ENCODE results near the gene VAV2. TPM values are rescaled to one million over a fixed set of nuclear protein-coding genes. Genes with fewer than 3 reads are reported as not detected.

Gene VAV2
- total RNA-seq, 1 donor from 2014 or later: 12.7 TPM

DNA sequence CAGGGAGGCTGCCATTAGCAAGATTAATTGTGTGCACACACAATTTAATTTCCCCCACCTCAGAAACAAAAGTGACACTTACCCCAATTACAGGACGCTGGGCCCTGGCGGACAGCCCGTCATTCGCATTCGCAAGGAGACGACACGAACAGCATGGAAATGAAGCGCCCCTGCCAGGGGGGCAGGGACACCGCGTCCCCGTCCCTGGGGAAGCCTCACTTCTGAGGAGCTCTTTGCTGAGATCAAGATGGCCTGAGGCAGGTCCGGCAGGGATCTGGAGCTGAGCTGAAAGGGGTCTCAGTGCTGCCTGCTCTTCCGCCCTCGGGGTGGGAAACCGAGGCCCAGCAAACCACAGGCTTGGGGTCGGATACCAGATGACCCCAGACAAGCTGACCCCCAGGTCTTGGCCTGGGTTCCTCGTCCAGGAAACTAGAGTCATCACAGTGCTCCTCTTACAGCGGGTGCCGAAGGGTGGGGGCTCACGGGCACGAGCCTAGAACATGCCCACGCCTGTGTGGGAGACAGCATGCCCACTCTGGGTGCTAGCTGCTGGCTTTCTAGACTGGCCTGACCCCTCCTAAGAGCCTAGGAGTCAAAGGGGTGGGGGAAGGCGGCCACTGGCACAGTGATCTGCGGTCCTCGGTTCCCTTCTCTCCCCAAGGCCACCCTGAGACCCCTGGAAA, 103.2 kb downstream of the VAV2 start:
- no peak for DNase-seq (ENCODE audit: low spot score in 2 of 2)
- Histone ChIP-seq H3K27me3 (no peaks in the 10 kb centered on the region), H3K9me3 (no peaks in the 10 kb centered on the region), H3K4me1 (no peaks in the 10 kb centered on the region), H3K36me3 (no peaks in the 10 kb centered on the region), H3K27ac (no peak overlapping the region), H3K4me3 (no peak overlapping the region)
- intact Hi-C loops (cut with DNase I): no loop called here
- TF ChIP-seq, protein P1, sequence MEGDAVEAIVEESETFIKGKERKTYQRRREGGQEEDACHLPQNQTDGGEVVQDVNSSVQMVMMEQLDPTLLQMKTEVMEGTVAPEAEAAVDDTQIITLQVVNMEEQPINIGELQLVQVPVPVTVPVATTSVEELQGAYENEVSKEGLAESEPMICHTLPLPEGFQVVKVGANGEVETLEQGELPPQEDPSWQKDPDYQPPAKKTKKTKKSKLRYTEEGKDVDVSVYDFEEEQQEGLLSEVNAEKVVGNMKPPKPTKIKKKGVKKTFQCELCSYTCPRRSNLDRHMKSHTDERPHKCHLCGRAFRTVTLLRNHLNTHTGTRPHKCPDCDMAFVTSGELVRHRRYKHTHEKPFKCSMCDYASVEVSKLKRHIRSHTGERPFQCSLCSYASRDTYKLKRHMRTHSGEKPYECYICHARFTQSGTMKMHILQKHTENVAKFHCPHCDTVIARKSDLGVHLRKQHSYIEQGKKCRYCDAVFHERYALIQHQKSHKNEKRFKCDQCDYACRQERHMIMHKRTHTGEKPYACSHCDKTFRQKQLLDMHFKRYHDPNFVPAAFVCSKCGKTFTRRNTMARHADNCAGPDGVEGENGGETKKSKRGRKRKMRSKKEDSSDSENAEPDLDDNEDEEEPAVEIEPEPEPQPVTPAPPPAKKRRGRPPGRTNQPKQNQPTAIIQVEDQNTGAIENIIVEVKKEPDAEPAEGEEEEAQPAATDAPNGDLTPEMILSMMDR (IDR thresholded peaks at IDR 0.05): no peak

DNA sequence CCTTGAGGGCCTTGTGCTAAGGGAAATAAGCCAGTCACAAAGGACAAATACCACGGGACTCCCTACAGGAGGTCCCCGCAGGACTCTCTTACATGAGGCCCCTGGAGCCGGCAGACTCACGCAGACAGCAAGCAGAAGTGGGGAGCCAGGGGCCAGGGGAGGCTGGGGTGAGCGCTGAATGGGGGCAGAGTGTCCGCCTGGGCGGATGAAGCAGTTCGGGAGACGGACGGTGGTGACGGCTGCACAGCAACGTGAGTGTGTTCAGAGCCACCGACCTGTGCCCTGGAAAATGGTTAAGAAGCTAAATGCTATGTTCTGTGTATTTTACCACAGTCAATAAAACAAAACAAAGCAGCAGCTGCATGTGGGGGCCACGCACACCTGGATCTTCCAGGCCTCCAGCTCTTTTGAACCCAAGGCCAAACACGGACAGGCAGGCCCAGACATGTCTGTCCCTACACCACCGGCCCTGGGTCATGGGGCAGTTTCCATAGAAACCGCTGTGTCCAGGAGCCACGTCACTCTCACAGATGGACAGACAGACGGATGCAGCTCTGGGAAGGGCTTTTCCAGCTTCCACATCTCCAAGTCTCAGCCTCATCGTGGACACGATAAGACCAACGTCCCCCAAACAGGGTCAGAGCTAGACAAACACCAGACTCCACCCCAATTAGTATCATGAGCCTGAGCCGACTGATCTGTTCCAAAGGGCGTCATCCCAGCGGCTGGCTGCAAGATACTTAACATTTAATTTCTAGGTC, 103.9 kb downstream of the VAV2 start:
- no peak for DNase-seq (ENCODE audit: low spot score in 2 of 2)
- Histone ChIP-seq H3K4me1 (no peaks in the 10 kb centered on the region), H3K9me3 (no peaks in the 10 kb centered on the region), H3K27me3 (no peaks in the 10 kb centered on the region), H3K4me3 (no peak overlapping the region), H3K27ac (no peak overlapping the region), H3K36me3 (no peaks in the 10 kb centered on the region)
- intact Hi-C loops (cut with DNase I): no loop called here
- TF ChIP-seq, protein P1 (IDR thresholded peaks at IDR 0.05): no peak

DNA sequence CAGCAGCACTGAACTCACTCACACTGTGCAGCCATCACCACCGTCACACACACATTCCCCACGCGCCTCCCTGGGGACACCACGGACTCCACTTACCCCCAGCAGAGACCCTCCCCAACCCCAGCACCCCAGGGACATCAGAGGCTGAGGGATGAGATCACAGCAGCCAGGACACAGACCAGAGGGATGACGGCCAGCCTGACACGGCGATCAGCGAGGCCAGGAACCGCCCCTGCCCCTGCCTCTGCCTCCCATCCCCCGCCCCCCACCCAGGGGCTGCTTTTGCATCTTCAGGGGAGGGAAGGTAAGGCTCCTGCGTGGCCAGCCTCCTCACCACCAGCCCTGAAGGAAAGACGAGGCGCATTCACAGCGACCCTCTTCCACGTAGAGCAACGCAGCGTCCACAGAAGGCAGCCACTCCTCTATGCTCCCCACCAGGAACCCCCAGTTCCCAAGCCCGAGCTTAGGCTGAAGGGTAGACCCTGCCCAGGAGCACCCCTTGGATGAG, 104.5 kb downstream of the VAV2 start:
- intact Hi-C loops (cut with DNase I): no loop called here
- H3K4me1 ChIP-seq: no peaks in the 10 kb centered on the region
- H3K9me3 ChIP-seq: no peaks in the 10 kb centered on the region
- TF ChIP-seq, protein P1 (IDR thresholded peaks at IDR 0.05): no peak
- no peak for DNase-seq (ENCODE audit: low spot score in 2 of 2)
- no peak overlapping the region for H3K27ac ChIP-seq
- no peak overlapping the region for H3K4me3 ChIP-seq
- H3K36me3 ChIP-seq: no peaks in the 10 kb centered on the region
- H3K27me3 ChIP-seq: no peaks in the 10 kb centered on the region

DNA sequence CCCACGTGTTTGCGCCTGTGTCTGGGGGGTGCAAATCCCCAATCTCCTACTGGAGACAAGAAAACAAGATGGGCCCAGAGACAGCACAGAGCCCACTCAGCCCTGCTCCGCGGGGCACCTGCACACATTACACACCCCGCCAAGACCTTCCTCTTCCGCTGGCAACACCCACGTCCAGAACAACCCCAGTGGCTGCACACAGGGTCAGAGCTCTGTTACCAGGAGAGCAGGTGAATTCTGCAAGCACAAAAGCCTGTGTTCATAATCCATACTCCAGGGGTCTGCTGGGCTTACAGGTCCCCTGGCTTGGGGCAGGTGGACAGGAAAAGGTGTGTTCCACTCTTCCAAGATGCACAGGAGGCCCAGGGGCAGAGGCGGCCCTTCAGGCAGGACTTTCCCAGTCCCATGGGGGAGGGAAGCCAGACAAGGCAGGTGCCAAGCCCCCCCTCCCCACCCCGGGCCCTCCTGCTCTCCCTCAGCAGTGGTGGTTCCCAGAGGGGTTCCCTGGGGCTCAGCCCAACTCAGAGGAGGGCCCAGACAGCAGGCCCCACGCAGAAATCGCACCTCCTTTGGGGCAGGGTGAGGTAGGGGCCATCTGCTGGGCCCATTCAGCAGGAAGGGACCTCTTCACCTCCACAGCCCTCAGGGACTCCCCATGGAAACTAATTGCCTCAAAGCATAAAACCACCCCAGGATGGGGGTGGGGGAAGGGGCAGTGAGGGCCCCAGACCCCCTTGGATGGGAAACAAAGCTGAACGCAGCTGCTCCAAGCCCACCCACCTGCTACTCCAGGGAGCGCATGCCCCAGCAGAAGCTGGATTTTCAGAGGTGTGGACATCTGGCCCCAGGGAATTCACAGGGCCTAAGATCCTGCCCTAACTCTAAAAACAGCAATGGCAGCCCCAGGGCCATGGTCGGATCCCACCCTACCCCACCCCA, 105.3 kb downstream of the VAV2 start:
- intact Hi-C loops (cut with DNase I): no loop called here
- Histone ChIP-seq H3K4me3 (no peak overlapping the region), H3K9me3 (no peaks in the 10 kb centered on the region), H3K27ac (no peak overlapping the region), H3K27me3 (no peaks in the 10 kb centered on the region), H3K4me1 (no peaks in the 10 kb centered on the region), H3K36me3 (no peaks in the 10 kb centered on the region)
- DNase-seq (ENCODE audit: low spot score in 2 of 2): no peak
- TF ChIP-seq, protein P1 (IDR thresholded peaks at IDR 0.05): no peak

DNA sequence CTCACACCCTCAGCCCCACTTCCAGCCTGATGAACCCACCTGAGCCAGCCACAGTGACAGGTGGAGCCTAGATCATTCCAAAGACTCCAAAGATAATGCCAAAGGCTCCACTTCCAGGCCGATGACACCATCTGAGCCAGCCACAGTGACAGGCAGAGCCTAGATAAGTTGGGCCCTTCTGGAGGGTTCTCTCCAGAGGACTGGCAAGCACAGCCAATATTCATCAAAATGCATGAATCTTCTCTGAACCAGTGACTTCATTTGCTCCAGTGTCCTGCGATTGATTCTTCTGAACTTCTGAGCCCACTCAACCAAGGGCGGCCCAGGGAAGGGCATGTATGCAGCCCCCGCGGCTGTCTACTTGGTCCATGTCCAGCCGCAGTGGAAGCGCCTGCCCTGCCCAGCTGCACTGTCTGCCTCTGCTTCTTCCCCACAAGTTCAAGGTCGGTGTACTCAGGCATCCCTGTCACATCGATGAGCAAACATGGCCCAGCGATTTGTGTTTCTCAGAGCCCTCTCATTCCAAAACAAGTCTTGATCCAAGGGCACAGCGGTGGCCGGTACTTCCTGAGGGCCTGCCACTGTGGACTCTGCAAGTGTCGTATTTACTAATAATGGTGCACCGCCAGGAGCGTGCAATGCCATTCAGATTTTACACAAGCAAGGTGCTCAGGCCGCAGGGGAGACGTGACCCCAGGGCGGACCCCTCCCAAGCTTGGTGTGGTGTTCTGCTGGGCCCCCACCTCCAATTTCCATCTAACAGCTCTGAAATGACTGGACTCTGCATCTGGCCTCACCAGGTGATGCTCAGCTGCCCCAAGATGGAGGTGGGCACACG, 107.0 kb downstream of the VAV2 start:
- TF ChIP-seq, protein P1 (IDR thresholded peaks at IDR 0.05): no peak
- H3K9me3 ChIP-seq: no peaks in the 10 kb centered on the region
- no peak overlapping the region for H3K27ac ChIP-seq
- no peaks in the 10 kb centered on the region for H3K4me1 ChIP-seq
- no peak overlapping the region for H3K4me3 ChIP-seq
- DNase-seq (ENCODE audit: low spot score in 2 of 2): no peak
- H3K36me3 ChIP-seq: no peaks in the 10 kb centered on the region
- intact Hi-C loops (cut with DNase I): no loop called here
- no peaks in the 10 kb centered on the region for H3K27me3 ChIP-seq
